ENCODE data around the gene FOXM1. TPM values are rescaled to one million over a fixed set of nuclear protein-coding genes. Genes with fewer than 3 reads are reported as not detected.

Gene FOXM1
- total and polyA plus RNA-seq, 2 of the 13 experiments (the other 11 are each of a cell fraction or from before 2014, with no cell fraction given): 17.1 to 25.9 TPM

DNA sequence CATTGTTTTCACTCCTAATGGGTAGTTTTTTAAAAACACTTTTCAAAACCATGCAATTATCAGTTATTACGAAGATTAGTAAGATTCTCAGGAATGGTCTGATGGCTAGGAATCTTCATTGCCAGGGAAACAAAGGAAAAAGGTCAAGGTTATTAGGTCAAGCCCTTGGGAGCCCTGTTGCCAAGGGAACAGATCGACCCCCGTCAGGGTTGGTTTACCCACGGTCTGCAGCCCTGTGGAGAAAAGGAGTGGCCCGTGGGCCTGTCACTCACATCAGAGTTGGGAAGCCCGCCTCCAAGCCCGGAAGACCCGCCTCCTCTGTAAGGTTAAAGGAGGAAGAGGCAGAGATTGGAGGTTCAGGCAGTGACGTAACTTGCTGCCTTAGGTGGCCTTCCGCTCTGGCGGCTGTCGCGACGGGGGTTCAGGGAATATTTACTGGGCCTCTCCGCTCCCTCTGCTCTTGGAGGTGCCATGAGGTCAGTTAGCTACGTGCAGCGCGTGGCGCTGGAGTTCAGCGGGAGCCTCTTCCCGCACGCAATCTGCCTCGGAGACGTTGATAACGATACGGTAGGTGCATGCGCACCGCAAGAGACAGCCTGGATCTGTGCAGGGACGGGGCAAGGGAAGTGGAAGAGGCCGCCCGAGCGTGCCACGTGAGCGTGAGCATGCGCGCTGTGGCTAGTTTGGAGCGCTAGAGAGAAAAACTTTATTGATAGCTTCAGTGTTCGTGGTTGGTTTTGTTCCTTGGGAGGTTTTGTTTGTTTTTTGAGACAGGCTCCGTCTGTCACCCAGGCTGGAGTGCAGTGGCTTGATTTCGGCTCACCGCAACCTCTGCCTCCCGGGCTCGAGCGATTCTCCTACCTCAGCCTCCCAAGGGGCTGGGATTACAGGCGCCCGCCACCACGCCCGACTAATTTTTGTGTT is 64.4 kb downstream of the FOXM1 start, which contains the start of gene ITFG2 (continued):
- TF ChIP-seq ZFP36 (IDR thresholded peaks at IDR 0.05; ENCODE audit: borderline replicate concordance, low read depth, low read length, partially characterized antibody) (no peak), THAP11 (CRISPR knock-in tag; IDR thresholded peaks at IDR 0.05) (peak; percentile 95), PPARG (CRISPR knock-in tag; conservative IDR thresholded peaks at IDR 0.05) (peak; percentile 20; the same call in 1 of the 2 replicates), KMT2A (CRISPR knock-in tag; IDR thresholded peaks at IDR 0.05) (peak; percentile 23; the same call in 1 of the 2 replicates), ZNF33B (CRISPR knock-in tag; IDR thresholded peaks at IDR 0.05) (0 out of 2 replicates have a peak, but pooled peaks have one; percentile 51), PHF5A (CRISPR knock-in tag; IDR thresholded peaks at IDR 0.05; ENCODE audit: low read depth, unreplicated experiment) (no peak), PTBP1 (IDR thresholded peaks at IDR 0.05; ENCODE audit: low read depth, low read length, poor library complexity, severe bottlenecking) (peak; percentile 46), BRD4 (CRISPR knock-in tag; IDR thresholded peaks at IDR 0.05) (peak; percentile 87), RXRA (CRISPR knock-in tag; IDR thresholded peaks at IDR 0.05) (peak; percentile 89)
- TF ChIP-seq, protein P1, sequence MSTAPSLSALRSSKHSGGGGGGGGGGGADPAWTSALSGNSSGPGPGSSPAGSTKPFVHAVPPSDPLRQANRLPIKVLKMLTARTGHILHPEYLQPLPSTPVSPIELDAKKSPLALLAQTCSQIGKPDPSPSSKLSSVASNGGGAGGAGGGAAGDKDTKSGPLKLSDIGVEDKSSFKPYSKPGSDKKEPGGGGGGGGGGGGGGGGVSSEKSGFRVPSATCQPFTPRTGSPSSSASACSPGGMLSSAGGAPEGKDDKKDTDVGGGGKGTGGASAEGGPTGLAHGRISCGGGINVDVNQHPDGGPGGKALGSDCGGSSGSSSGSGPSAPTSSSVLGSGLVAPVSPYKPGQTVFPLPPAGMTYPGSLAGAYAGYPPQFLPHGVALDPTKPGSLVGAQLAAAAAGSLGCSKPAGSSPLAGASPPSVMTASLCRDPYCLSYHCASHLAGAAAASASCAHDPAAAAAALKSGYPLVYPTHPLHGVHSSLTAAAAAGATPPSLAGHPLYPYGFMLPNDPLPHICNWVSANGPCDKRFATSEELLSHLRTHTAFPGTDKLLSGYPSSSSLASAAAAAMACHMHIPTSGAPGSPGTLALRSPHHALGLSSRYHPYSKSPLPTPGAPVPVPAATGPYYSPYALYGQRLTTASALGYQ (CRISPR knock-in tag; IDR thresholded peaks at IDR 0.05): peak; percentile 88
- TF ChIP-seq, protein P2, sequence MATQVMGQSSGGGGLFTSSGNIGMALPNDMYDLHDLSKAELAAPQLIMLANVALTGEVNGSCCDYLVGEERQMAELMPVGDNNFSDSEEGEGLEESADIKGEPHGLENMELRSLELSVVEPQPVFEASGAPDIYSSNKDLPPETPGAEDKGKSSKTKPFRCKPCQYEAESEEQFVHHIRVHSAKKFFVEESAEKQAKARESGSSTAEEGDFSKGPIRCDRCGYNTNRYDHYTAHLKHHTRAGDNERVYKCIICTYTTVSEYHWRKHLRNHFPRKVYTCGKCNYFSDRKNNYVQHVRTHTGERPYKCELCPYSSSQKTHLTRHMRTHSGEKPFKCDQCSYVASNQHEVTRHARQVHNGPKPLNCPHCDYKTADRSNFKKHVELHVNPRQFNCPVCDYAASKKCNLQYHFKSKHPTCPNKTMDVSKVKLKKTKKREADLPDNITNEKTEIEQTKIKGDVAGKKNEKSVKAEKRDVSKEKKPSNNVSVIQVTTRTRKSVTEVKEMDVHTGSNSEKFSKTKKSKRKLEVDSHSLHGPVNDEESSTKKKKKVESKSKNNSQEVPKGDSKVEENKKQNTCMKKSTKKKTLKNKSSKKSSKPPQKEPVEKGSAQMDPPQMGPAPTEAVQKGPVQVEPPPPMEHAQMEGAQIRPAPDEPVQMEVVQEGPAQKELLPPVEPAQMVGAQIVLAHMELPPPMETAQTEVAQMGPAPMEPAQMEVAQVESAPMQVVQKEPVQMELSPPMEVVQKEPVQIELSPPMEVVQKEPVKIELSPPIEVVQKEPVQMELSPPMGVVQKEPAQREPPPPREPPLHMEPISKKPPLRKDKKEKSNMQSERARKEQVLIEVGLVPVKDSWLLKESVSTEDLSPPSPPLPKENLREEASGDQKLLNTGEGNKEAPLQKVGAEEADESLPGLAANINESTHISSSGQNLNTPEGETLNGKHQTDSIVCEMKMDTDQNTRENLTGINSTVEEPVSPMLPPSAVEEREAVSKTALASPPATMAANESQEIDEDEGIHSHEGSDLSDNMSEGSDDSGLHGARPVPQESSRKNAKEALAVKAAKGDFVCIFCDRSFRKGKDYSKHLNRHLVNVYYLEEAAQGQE (IDR thresholded peaks at IDR 0.05; ENCODE audit: borderline replicate concordance in 1 of 2, low read depth in 1 of 2, low read length in 2 of 2): 0 out of 4 replicates have a peak, but pooled peaks of 1 of the 2 experiments have one; percentile 55
- TF ChIP-seq, protein P3, sequence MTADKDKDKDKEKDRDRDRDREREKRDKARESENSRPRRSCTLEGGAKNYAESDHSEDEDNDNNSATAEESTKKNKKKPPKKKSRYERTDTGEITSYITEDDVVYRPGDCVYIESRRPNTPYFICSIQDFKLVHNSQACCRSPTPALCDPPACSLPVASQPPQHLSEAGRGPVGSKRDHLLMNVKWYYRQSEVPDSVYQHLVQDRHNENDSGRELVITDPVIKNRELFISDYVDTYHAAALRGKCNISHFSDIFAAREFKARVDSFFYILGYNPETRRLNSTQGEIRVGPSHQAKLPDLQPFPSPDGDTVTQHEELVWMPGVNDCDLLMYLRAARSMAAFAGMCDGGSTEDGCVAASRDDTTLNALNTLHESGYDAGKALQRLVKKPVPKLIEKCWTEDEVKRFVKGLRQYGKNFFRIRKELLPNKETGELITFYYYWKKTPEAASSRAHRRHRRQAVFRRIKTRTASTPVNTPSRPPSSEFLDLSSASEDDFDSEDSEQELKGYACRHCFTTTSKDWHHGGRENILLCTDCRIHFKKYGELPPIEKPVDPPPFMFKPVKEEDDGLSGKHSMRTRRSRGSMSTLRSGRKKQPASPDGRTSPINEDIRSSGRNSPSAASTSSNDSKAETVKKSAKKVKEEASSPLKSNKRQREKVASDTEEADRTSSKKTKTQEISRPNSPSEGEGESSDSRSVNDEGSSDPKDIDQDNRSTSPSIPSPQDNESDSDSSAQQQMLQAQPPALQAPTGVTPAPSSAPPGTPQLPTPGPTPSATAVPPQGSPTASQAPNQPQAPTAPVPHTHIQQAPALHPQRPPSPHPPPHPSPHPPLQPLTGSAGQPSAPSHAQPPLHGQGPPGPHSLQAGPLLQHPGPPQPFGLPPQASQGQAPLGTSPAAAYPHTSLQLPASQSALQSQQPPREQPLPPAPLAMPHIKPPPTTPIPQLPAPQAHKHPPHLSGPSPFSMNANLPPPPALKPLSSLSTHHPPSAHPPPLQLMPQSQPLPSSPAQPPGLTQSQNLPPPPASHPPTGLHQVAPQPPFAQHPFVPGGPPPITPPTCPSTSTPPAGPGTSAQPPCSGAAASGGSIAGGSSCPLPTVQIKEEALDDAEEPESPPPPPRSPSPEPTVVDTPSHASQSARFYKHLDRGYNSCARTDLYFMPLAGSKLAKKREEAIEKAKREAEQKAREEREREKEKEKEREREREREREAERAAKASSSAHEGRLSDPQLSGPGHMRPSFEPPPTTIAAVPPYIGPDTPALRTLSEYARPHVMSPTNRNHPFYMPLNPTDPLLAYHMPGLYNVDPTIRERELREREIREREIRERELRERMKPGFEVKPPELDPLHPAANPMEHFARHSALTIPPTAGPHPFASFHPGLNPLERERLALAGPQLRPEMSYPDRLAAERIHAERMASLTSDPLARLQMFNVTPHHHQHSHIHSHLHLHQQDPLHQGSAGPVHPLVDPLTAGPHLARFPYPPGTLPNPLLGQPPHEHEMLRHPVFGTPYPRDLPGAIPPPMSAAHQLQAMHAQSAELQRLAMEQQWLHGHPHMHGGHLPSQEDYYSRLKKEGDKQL (CRISPR knock-in tag; IDR thresholded peaks at IDR 0.05; ENCODE audit: low read depth): no peak
